Tibial nerve (tissue), 3 donors: ENCODE results near the gene BTNL3.

Source experiments
- POLR2A ChIP-seq, 2 donors: fragments of 450-650 bp; IDR thresholded peaks; one replicate each; pipeline ENCODE4 v1.6.1; 2017; ENCODE audit warnings: antibody characterized with exemption in 2 of 2, mild to moderate bottlenecking in 2 of 2, moderate library complexity in 2 of 2
- TF ChIP-seq, protein P1 (sequence below), 5 experiments: fragments of 200-600 bp in 3 of 5; fragments of 450-650 bp in 2 of 5; sonication (generic) in 3 of 5; IDR thresholded peaks; one replicate each; pipeline ENCODE4 v1.5.1; 2016 to 2019; ENCODE audit warnings: antibody characterized with exemption in 5 of 5, mild to moderate bottlenecking in 3 of 5, moderate library complexity in 2 of 5

DNA sequence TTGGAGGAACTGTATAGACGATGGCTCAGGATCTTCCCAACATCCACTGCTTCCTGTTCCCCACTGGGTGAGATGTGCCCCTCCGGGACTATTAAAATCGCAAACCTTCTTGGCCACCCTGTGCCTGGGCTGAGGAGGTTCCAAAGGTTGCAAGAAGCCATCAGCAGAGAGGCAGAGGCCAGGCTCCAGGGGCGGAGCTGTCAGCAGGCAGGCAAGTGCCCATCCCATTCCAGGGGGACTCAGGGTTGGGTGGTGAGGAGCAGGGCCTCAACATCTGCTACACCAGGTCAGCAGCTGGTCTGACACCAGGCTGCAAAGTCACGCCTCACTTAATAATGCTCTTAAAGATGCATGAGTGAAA is 2.2 kb downstream of the BTNL3 start:
- TF ChIP-seq, protein P1, sequence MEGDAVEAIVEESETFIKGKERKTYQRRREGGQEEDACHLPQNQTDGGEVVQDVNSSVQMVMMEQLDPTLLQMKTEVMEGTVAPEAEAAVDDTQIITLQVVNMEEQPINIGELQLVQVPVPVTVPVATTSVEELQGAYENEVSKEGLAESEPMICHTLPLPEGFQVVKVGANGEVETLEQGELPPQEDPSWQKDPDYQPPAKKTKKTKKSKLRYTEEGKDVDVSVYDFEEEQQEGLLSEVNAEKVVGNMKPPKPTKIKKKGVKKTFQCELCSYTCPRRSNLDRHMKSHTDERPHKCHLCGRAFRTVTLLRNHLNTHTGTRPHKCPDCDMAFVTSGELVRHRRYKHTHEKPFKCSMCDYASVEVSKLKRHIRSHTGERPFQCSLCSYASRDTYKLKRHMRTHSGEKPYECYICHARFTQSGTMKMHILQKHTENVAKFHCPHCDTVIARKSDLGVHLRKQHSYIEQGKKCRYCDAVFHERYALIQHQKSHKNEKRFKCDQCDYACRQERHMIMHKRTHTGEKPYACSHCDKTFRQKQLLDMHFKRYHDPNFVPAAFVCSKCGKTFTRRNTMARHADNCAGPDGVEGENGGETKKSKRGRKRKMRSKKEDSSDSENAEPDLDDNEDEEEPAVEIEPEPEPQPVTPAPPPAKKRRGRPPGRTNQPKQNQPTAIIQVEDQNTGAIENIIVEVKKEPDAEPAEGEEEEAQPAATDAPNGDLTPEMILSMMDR (IDR thresholded peaks at IDR 0.05), result no peak
- no peak for TF ChIP-seq POLR2A (IDR thresholded peaks at IDR 0.05)
